WTC11 (cell line): Measurements from ENCODE around the gene SAT2. TPM values are rescaled to one million over a fixed set of nuclear protein-coding genes. Genes with fewer than 3 reads are reported as not detected.
"Not testable (repeated sequence)": the region's sequence is repeated elsewhere in the genome, so short reads cannot be mapped to it uniquely, and the experiment has no call there.

Source experiments
- ATAC-seq: fragments of 200-7000 bp; cut with Tn5 transposase; 2 replicates; pipeline ENCODE4 v1.10.0; 2021; ENCODE audit warnings: mild to moderate bottlenecking, moderate library complexity
- CTCF ChIA-PET: fragments of 300-600 bp; sonication (Branson Sonifier 250); formaldehyde crosslinking; loops from one replicate; lab custom pipeline; 2021; ENCODE audit warnings: antibody characterized with exemption; lab: Charles Lee
- POLR2A ChIA-PET: fragments of 350-600 bp; sonication (Branson Sonifier 250); formaldehyde crosslinking; loops from one replicate; lab custom pipeline; 2021; ENCODE audit warnings: antibody characterized with exemption; lab: Charles Lee
- DNase-seq: peaks from one replicate; pipeline ENCODE4 v3.0.0; 2021; ENCODE audit warnings: low spot score
- H3K27ac Mint-ChIP-seq: 2 replicates; pipeline ENCODE4 v1.8.0; 2021; ENCODE audit warnings: mixed read lengths
- H3K27me3 Mint-ChIP-seq: 2 replicates; pipeline ENCODE4 v1.8.0; 2021; ENCODE audit warnings: low read depth, mild to moderate bottlenecking, moderate library complexity, mixed read lengths
- H3K36me3 Mint-ChIP-seq: 2 replicates; pipeline ENCODE4 v1.8.0; 2021; ENCODE audit warnings: mixed read lengths
- H3K4me1 Mint-ChIP-seq: 2 replicates; pipeline ENCODE4 v1.8.0; 2022; ENCODE audit warnings: mixed read lengths
- H3K4me3 Mint-ChIP-seq: 2 replicates; pipeline ENCODE4 v1.8.0; 2021; ENCODE audit warnings: mild to moderate bottlenecking, moderate library complexity, mixed read lengths
- H3K9me3 Mint-ChIP-seq: 2 replicates; pipeline ENCODE4 v1.8.0; 2021; ENCODE audit warnings: mixed read lengths
- ATF2 ChIP-seq: sonication (generic); formaldehyde crosslinking; IDR thresholded peaks from 2 replicates; pipeline ENCODE4 v1.8.1; 2022; ENCODE audit warnings: low read depth, missing genetic modification reagents, borderline replicate concordance
- ERG ChIP-seq: fragments of 250-450 bp; sonication (Bioruptor Pico); IDR thresholded peaks from 2 replicates; pipeline ENCODE4 v1.8.0; 2021; ENCODE audit warnings: mild to moderate bottlenecking
- FOXP1 ChIP-seq: sonication (generic); formaldehyde crosslinking; IDR thresholded peaks from 2 replicates; pipeline ENCODE4 v1.8.0; 2022; ENCODE audit warnings: missing genetic modification reagents, mild to moderate bottlenecking, moderate library complexity, borderline replicate concordance
- GRHL2 ChIP-seq: fragments of 250-450 bp; sonication (Bioruptor Pico); IDR thresholded peaks from 2 replicates; pipeline ENCODE4 v1.8.0; 2022; ENCODE audit warnings: mild to moderate bottlenecking, moderate library complexity; ENCODE audit not compliant: insufficient replicate concordance, severe bottlenecking
- NR1H2 ChIP-seq: sonication (generic); formaldehyde crosslinking; IDR thresholded peaks from 2 replicates; pipeline ENCODE4 v1.9.0; 2021; ENCODE audit warnings: mild to moderate bottlenecking, moderate library complexity, missing genetic modification reagents
- PREB ChIP-seq: sonication (generic); formaldehyde crosslinking; IDR thresholded peaks from 2 replicates; pipeline ENCODE4 v1.8.1; 2022; ENCODE audit warnings: mild to moderate bottlenecking, missing genetic modification reagents, moderate library complexity, borderline replicate concordance
- PRRX2 ChIP-seq: fragments of 250-450 bp; sonication (Bioruptor Pico); IDR thresholded peaks from 2 replicates; pipeline ENCODE4 v1.8.0; 2021; ENCODE audit warnings: mild to moderate bottlenecking
- SP1 ChIP-seq: sonication (generic); formaldehyde crosslinking; conservative IDR thresholded peaks from 2 replicates; pipeline ENCODE4 v1.8.1; 2022; ENCODE audit warnings: missing genetic modification reagents
- TP53 ChIP-seq: sonication (generic); formaldehyde crosslinking; IDR thresholded peaks from 2 replicates; pipeline ENCODE4 v1.8.1; 2023; ENCODE audit warnings: mild to moderate bottlenecking, missing genetic modification reagents
- ZBTB43 ChIP-seq: sonication (generic); formaldehyde crosslinking; IDR thresholded peaks from 2 replicates; pipeline ENCODE4 v1.8.1; 2023; ENCODE audit warnings: mild to moderate bottlenecking, missing genetic modification reagents
- ZNF671 ChIP-seq: fragments of 250-450 bp; sonication (Bioruptor Pico); IDR thresholded peaks from 2 replicates; pipeline ENCODE4 v1.8.0; 2021; ENCODE audit warnings: mild to moderate bottlenecking
- ZSCAN18 ChIP-seq: fragments of 250-450 bp; sonication (Bioruptor Pico); IDR thresholded peaks from 2 replicates; pipeline ENCODE4 v2.1.2; 2022; ENCODE audit warnings: mild to moderate bottlenecking, moderate library complexity
- total RNA-seq: library from RNA; stranded (reverse); gene quantifications from 3 replicates; pipeline ENCODE4 v1.2.3, GENCODE V29; 2021
- TF ChIP-seq, protein P1 (sequence below): sonication (generic); formaldehyde crosslinking; IDR thresholded peaks from 2 replicates; pipeline ENCODE4 v1.8.1; 2022; ENCODE audit warnings: missing genetic modification reagents, borderline replicate concordance
- TF ChIP-seq, protein P2 (sequence below): sonication (generic); formaldehyde crosslinking; IDR thresholded peaks from 2 replicates; pipeline ENCODE4 v1.8.0; 2023; ENCODE audit warnings: missing genetic modification reagents, mild to moderate bottlenecking, borderline replicate concordance

The SAT2 gene
- total RNA-seq, 1 experiment from 2014 or later: 75.8 TPM

DNA sequence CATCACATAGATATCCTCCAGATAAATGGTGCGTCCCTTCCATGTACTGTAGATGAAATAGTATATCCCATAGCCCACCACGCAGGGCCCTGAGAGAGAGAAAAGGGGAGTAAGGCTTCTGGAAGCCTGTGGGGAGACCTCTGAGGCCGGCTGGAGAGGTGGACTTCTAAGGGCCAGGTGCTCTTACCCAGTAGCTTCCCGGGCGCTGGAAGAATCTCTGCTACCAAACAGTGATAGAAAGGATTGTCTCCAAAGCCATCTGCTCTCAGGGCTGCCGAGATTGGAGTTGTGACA, 718 bp downstream of the SAT2 start:
- CTCF ChIA-PET: interaction anchor here (0.6 to 3.0 kb wide), 14 partner anchors 9 to 447 kb away, joined by 3 to 41 read pairs (median 7); partner anchors contain the start of genes EFNB3, FXR2, SOX15 and TP53
- H3K4me1 Mint-ChIP-seq: peaks cover 9% of the 10 kb centered on the region
- H3K9me3 Mint-ChIP-seq: no peaks in the 10 kb centered on the region
- TF ChIP-seq TP53 (CRISPR knock-in tag) (no peak), PREB (CRISPR knock-in tag) (no peak), ATF2 (no peak), GRHL2 (no peak), SP1 (CRISPR knock-in tag) (no peak), ERG (CRISPR knock-in tag) (no peak), ZBTB43 (CRISPR knock-in tag) (no peak), PRRX2 (no peak), FOXP1 (no peak), NR1H2 (no peak)
- TF ChIP-seq, protein P1, sequence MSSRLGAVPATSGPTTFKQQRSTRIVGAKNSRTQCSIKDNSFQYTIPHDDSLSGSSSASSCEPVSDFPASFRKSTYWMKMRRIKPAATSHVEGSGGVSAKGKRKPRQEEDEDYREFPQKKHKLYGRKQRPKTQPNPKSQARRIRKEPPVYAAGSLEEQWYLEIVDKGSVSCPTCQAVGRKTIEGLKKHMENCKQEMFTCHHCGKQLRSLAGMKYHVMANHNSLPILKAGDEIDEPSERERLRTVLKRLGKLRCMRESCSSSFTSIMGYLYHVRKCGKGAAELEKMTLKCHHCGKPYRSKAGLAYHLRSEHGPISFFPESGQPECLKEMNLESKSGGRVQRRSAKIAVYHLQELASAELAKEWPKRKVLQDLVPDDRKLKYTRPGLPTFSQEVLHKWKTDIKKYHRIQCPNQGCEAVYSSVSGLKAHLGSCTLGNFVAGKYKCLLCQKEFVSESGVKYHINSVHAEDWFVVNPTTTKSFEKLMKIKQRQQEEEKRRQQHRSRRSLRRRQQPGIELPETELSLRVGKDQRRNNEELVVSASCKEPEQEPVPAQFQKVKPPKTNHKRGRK (CRISPR knock-in tag): no peak
- TF ChIP-seq, protein P2, sequence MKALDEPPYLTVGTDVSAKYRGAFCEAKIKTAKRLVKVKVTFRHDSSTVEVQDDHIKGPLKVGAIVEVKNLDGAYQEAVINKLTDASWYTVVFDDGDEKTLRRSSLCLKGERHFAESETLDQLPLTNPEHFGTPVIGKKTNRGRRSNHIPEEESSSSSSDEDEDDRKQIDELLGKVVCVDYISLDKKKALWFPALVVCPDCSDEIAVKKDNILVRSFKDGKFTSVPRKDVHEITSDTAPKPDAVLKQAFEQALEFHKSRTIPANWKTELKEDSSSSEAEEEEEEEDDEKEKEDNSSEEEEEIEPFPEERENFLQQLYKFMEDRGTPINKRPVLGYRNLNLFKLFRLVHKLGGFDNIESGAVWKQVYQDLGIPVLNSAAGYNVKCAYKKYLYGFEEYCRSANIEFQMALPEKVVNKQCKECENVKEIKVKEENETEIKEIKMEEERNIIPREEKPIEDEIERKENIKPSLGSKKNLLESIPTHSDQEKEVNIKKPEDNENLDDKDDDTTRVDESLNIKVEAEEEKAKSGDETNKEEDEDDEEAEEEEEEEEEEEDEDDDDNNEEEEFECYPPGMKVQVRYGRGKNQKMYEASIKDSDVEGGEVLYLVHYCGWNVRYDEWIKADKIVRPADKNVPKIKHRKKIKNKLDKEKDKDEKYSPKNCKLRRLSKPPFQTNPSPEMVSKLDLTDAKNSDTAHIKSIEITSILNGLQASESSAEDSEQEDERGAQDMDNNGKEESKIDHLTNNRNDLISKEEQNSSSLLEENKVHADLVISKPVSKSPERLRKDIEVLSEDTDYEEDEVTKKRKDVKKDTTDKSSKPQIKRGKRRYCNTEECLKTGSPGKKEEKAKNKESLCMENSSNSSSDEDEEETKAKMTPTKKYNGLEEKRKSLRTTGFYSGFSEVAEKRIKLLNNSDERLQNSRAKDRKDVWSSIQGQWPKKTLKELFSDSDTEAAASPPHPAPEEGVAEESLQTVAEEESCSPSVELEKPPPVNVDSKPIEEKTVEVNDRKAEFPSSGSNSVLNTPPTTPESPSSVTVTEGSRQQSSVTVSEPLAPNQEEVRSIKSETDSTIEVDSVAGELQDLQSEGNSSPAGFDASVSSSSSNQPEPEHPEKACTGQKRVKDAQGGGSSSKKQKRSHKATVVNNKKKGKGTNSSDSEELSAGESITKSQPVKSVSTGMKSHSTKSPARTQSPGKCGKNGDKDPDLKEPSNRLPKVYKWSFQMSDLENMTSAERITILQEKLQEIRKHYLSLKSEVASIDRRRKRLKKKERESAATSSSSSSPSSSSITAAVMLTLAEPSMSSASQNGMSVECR (CRISPR knock-in tag): no peak
- POLR2A ChIA-PET: interaction anchor here (1.0 to 3.1 kb wide), 9 partner anchors 11 to 148 kb away, joined by 3 to 40 read pairs (median 9); partner anchors contain the start of genes ATP1B2, DNAH2, MPDU1 and SOX15
- peaks cover 4% of the 10 kb centered on the region for H3K36me3 Mint-ChIP-seq
- H3K27me3 Mint-ChIP-seq: no peaks in the 10 kb centered on the region
- peak overlapping the region; percentile 25 for H3K27ac Mint-ChIP-seq
- H3K4me3 Mint-ChIP-seq: peak overlapping the region; percentile 85
- DNase-seq (no peak), ATAC-seq (no peak)

DNA sequence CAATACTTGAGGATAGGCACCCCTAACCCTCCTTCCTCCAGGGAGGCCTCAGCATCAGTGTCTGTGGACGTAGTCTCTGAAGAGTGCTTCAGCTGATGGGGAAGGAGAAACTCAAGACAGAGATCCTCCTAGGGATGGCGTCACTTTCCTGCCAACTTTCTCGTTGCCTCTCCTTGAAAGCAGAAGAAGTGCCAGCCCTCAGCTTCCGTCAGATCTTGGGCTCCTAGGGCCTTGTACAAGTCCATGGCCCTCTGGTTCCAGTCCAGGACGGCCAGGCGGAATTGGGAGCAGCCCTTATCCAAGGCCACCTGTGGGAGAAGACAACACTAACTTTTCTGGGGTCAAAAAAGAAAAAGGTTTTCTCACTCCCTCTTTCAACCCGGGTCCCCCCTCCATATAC, 1.3 kb downstream of the SAT2 start:
- peaks cover 9% of the 10 kb centered on the region for H3K4me1 Mint-ChIP-seq
- H3K9me3 Mint-ChIP-seq: no peaks in the 10 kb centered on the region
- ATAC-seq (no peak), DNase-seq (no peak)
- TF ChIP-seq ZNF671 (no peak), ZSCAN18 (CRISPR knock-in tag) (no peak)
- CTCF ChIA-PET: interaction anchor here (2.1 to 3.0 kb wide), 6 partner anchors 10 to 61 kb away, joined by 8 to 41 read pairs (median 28); partner anchors contain the start of genes FXR2, SOX15, TP53 and WRAP53
- H3K27ac Mint-ChIP-seq: no peak overlapping the region
- H3K4me3 Mint-ChIP-seq: peak overlapping the region; percentile 85
- POLR2A ChIA-PET: interaction anchor here (1.0 to 3.1 kb wide), 3 partner anchors 30 to 147 kb away, joined by 3 to 40 read pairs (median 20); partner anchors contain the start of genes TP53 and WRAP53
- peaks cover 4% of the 10 kb centered on the region for H3K36me3 Mint-ChIP-seq
- H3K27me3 Mint-ChIP-seq: no peaks in the 10 kb centered on the region

DNA sequence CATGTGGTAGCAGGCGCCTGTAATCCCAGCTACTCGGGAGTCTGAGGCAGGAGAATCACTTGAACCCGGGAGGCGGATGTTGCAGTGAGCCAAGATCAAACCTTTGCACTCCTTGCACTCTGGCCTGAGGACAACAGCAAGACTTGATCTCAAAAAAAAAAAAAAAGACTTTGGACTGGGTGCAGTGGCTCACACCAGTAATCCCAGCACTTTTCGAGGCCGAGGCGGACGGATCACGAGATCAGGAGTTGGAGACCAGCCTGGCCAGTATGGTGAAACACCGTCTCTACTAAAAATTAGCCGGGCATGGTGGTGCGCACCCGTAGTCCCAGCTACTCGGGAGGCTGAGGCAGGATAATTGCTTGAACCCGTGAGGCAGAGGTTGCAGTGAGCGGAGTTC, 1.9 kb downstream of the SAT2 start:
- CTCF ChIA-PET: interaction anchor here (0.5 to 3.0 kb wide), 3 partner anchors 10 to 48 kb away, joined by 4 to 29 read pairs (median 8); partner anchors contain the start of gene SOX15
- H3K27me3 Mint-ChIP-seq, DNase-seq, POLR2A ChIA-PET, ATAC-seq, H3K9me3 Mint-ChIP-seq, H3K36me3 Mint-ChIP-seq, H3K4me1 Mint-ChIP-seq, H3K27ac Mint-ChIP-seq: not testable (repeated sequence)
- H3K4me3 Mint-ChIP-seq: peak overlapping the region; percentile 85; the same call in 1 of the 2 replicates
